Measurements from ENCODE around the gene TOB1. TPM values are rescaled to one million over a fixed set of nuclear protein-coding genes. Genes with fewer than 3 reads are reported as not detected.
A peak's percentile ranks its signal among the peaks of the same experiment; 100 is the strongest.

Gene TOB1
- total and polyA plus RNA-seq, 9 of the 15 experiments (the other 6 are each of a cell fraction or from before 2014, with no cell fraction given), result 4.8 to 63.7 (median 13.2) TPM

DNA sequence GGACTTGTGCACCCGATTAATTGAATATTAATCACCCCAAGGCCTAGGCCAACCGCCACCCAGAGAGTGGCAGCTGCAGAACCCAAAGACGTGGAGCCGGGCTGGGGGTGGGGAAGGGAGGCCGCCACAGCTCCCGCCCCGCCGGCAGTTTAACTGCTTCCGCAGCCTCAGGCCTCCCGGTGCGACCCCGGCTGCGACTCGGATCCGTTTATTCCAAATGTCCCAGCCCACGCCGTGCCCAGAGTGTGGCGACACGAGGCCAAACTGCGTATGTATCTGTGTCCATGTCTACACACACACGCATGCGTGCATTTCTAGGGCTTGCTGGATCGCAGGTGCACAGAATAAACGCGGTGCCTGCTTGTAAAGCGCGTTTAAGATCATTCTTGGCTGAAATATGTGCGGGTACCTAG lies 802 bp upstream of the TOB1 start (continued):
- TF ChIP-seq, protein P1, sequence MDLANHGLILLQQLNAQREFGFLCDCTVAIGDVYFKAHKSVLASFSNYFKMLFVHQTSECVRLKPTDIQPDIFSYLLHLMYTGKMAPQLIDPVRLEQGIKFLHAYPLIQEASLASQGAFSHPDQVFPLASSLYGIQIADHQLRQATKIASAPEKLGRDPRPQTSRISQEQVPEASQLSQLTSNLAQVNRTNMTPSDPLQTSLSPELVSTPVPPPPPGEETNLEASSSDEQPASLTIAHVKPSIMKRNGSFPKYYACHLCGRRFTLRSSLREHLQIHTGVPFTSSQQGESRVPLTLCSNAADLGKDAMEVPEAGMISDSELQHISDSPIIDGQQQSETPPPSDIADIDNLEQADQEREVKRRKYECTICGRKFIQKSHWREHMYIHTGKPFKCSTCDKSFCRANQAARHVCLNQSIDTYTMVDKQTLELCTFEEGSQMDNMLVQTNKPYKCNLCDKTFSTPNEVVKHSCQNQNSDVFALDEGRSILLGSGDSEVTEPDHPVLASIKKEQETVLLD (IDR thresholded peaks at IDR 0.05), result no peak
- no peak for TF ChIP-seq ZNF184 (CRISPR knock-in tag; IDR thresholded peaks at IDR 0.05)
- TF ChIP-seq, protein P2, sequence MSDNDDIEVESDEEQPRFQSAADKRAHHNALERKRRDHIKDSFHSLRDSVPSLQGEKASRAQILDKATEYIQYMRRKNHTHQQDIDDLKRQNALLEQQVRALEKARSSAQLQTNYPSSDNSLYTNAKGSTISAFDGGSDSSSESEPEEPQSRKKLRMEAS (CRISPR knock-in tag; IDR thresholded peaks at IDR 0.05), result peak; percentile 92
- no peak for TF ChIP-seq HMG20A (CRISPR knock-in tag; conservative IDR thresholded peaks at IDR 0.05)
- TF ChIP-seq DACH1 (IDR thresholded peaks at IDR 0.05; ENCODE audit: partially characterized antibody), result no peak
- TF ChIP-seq, protein P3, sequence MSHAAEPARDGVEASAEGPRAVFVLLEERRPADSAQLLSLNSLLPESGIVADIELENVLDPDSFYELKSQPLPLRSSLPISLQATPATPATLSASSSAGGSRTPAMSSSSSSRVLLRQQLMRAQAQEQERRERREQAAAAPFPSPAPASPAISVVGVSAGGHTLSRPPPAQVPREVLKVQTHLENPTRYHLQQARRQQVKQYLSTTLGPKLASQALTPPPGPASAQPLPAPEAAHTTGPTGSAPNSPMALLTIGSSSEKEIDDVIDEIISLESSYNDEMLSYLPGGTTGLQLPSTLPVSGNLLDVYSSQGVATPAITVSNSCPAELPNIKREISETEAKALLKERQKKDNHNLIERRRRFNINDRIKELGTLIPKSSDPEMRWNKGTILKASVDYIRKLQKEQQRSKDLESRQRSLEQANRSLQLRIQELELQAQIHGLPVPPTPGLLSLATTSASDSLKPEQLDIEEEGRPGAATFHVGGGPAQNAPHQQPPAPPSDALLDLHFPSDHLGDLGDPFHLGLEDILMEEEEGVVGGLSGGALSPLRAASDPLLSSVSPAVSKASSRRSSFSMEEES (CRISPR knock-in tag; IDR thresholded peaks at IDR 0.05), result no peak
- TF ChIP-seq PHF8 (IDR thresholded peaks at IDR 0.05; ENCODE audit: borderline replicate concordance, low read length), result 0 out of 2 replicates have a peak, but pooled peaks have one; percentile 2
- TF ChIP-seq HDAC3 (IDR thresholded peaks at IDR 0.05; ENCODE audit: borderline replicate concordance, partially characterized antibody), result no peak
- no peak for TF ChIP-seq POLR2H (tag; IDR thresholded peaks at IDR 0.05; ENCODE audit: low read depth)
- no peak for TF ChIP-seq ZNF717 (CRISPR knock-in tag; IDR thresholded peaks at IDR 0.05)

Data from K562 (cell line).